ENCODE results near the gene LRP1-AS. TPM values are rescaled to one million over a fixed set of nuclear protein-coding genes. Genes with fewer than 3 reads are reported as not detected.

The LRP1-AS gene
- total RNA-seq, 2 donors from 2014 or later, result not detected

GRCh38 chr12:57101892-57102695, 45.3 kb downstream of the LRP1-AS start:
- Histone ChIP-seq H3K9me3 (no peaks in the 10 kb centered on the region), H3K4me3 (no peak overlapping the region), H3K4me1 (replicated peaks) (no peaks in the 10 kb centered on the region), H3K36me3 (peaks cover 22 to 28% of the 10 kb centered on the region in 2 donors), H3K27ac (no peak overlapping the region), H3K27me3 (replicated peaks; ENCODE audit: insufficient read depth) (no peaks in the 10 kb centered on the region)
- TF ChIP-seq CTCF (IDR thresholded peaks at IDR 0.05) (no peak), POLR2AphosphoS5 (IDR thresholded peaks at IDR 0.05) (no peak), POLR2A (IDR thresholded peaks at IDR 0.05) (no peak)
- WGBS, result 70% methylated on average over 15 of the region's 15 CpGs
- intact Hi-C loops (cut with DNase I), result no loop called here
- DNase-seq (ENCODE audit: low spot score), result no peak

- WGBS, result 84% methylated on average over 12 of the region's 12 CpGs
- H3K4me1 ChIP-seq (replicated peaks), result peaks cover under 1% of the 10 kb centered on the region
- no peaks in the 10 kb centered on the region for H3K27me3 ChIP-seq (replicated peaks; ENCODE audit: insufficient read depth)
- H3K27ac ChIP-seq, result no peak overlapping the region
- H3K36me3 ChIP-seq, result peaks cover 15 to 23% of the 10 kb centered on the region in 2 donors
- TF ChIP-seq CTCF (IDR thresholded peaks at IDR 0.05), result no peak
- TF ChIP-seq POLR2A (IDR thresholded peaks at IDR 0.05), result no peak
- no peak for TF ChIP-seq POLR2AphosphoS5 (IDR thresholded peaks at IDR 0.05)
- intact Hi-C loops (cut with DNase I), result no loop called here
- no peak for DNase-seq (ENCODE audit: low spot score)
- no peaks in the 10 kb centered on the region for H3K9me3 ChIP-seq
- H3K4me3 ChIP-seq, result no peak overlapping the region
Observed at GRCh38 chr12:57099766-57100165, 47.7 kb downstream of the LRP1-AS start.

GRCh38 chr12:57099047-57099714, 48.2 kb downstream of the LRP1-AS start:
- Histone ChIP-seq H3K9me3 (no peaks in the 10 kb centered on the region), H3K27ac (no peak overlapping the region), H3K36me3 (peaks cover 15 to 18% of the 10 kb centered on the region in 2 donors), H3K27me3 (replicated peaks; ENCODE audit: insufficient read depth) (no peaks in the 10 kb centered on the region), H3K4me3 (no peak overlapping the region), H3K4me1 (replicated peaks) (peaks cover 6% of the 10 kb centered on the region)
- no peak for DNase-seq (ENCODE audit: low spot score)
- no peak for TF ChIP-seq POLR2AphosphoS5 (IDR thresholded peaks at IDR 0.05)
- intact Hi-C loops (cut with DNase I), result no loop called here
- 74% methylated on average over 11 of the region's 11 CpGs for WGBS

- no peak for DNase-seq (ENCODE audit: low spot score)
- intact Hi-C loops (cut with DNase I), result no loop called here
- no peaks in the 10 kb centered on the region for H3K27me3 ChIP-seq (replicated peaks; ENCODE audit: insufficient read depth)
- peaks cover 14 to 15% of the 10 kb centered on the region in 2 donors for H3K36me3 ChIP-seq
- 87% methylated on average over 1 of the region's 1 CpG for WGBS
- H3K9me3 ChIP-seq, result no peaks in the 10 kb centered on the region
- TF ChIP-seq POLR2AphosphoS5 (IDR thresholded peaks at IDR 0.05) (no peak), CTCF (IDR thresholded peaks at IDR 0.05) (no peak), POLR2A (IDR thresholded peaks at IDR 0.05) (no peak)
- no peak overlapping the region for H3K27ac ChIP-seq
- H3K4me1 ChIP-seq (replicated peaks), result peaks cover 9% of the 10 kb centered on the region
- H3K4me3 ChIP-seq, result no peak overlapping the region
Observed at GRCh38 chr12:57098546-57098945, 48.9 kb downstream of the LRP1-AS start.

GRCh38 chr12:57097554-57097835, 49.9 kb downstream of the LRP1-AS start:
- peaks cover 14 to 15% of the 10 kb centered on the region in 2 donors for H3K36me3 ChIP-seq
- DNase-seq (ENCODE audit: low spot score), result no peak
- H3K9me3 ChIP-seq, result no peaks in the 10 kb centered on the region
- H3K27me3 ChIP-seq (replicated peaks; ENCODE audit: insufficient read depth), result no peaks in the 10 kb centered on the region
- H3K4me1 ChIP-seq (replicated peaks), result peaks cover 19% of the 10 kb centered on the region
- intact Hi-C loops (cut with DNase I), result no loop called here
- H3K27ac ChIP-seq, result peak overlapping the region in 1 of 2 donors; percentile 99
- no peak for TF ChIP-seq POLR2A (IDR thresholded peaks at IDR 0.05)
- TF ChIP-seq CTCF (IDR thresholded peaks at IDR 0.05), result no peak
- no peak for TF ChIP-seq POLR2AphosphoS5 (IDR thresholded peaks at IDR 0.05)
- H3K4me3 ChIP-seq, result no peak overlapping the region
- WGBS, result 90% methylated on average over 8 of the region's 8 CpGs

Data from prostate gland (tissue), 2 donors.